Central memory CD8-positive, alpha-beta T cell (primary cell): ENCODE measurements around the gene RPRD1B.

Source experiments
- ATAC-seq: fragments of 150-1000 bp; cut with Tn5 transposase; replicated peaks from 2 replicates; pipeline ENCODE4 v1.10.0; 2022; ENCODE audit warnings: mild to moderate bottlenecking, moderate FRiP score, moderate number of reproducible peaks; ENCODE audit not compliant: poor library complexity, severe bottlenecking; ENCODE audit errors: extremely low read depth
- DNase-seq, 2 donors: peaks; one replicate each; pipeline ENCODE4 v3.0.0; 2021; ENCODE audit warnings: low spot score in 2 of 2
- H3K27ac Mint-ChIP-seq: one replicate; pipeline ENCODE4 v1.8.0; 2022; ENCODE audit warnings: low read depth, mild to moderate bottlenecking, moderate library complexity, mixed read lengths
- H3K27me3 Mint-ChIP-seq: one replicate; pipeline ENCODE4 v1.8.0; 2022; ENCODE audit warnings: mixed read lengths
- H3K36me3 Mint-ChIP-seq: one replicate; pipeline ENCODE4 v1.8.0; 2022; ENCODE audit warnings: mild to moderate bottlenecking, moderate library complexity, mixed read lengths; ENCODE audit not compliant: insufficient read depth
- H3K4me1 Mint-ChIP-seq: one replicate; pipeline ENCODE4 v1.8.0; 2022; ENCODE audit warnings: mixed read lengths
- H3K4me3 Mint-ChIP-seq: one replicate; pipeline ENCODE4 v1.8.0; 2022; ENCODE audit warnings: mild to moderate bottlenecking, moderate library complexity, mixed read lengths
- H3K9me3 Mint-ChIP-seq: one replicate; pipeline ENCODE4 v1.8.0; 2022; ENCODE audit warnings: mixed read lengths

RPRD1B gene

GRCh38 chr20:38137441-38138037 lies 104.0 kb downstream of the RPRD1B start:
- H3K36me3 Mint-ChIP-seq = no peaks in the 10 kb centered on the region
- peaks cover 6% of the 10 kb centered on the region for H3K4me1 Mint-ChIP-seq
- H3K27ac Mint-ChIP-seq = no peak overlapping the region
- peaks cover 13% of the 10 kb centered on the region for H3K27me3 Mint-ChIP-seq
- no peaks in the 10 kb centered on the region for H3K9me3 Mint-ChIP-seq
- H3K4me3 Mint-ChIP-seq = no peak overlapping the region
- ATAC-seq (no peak), DNase-seq (no peak)

DNA sequence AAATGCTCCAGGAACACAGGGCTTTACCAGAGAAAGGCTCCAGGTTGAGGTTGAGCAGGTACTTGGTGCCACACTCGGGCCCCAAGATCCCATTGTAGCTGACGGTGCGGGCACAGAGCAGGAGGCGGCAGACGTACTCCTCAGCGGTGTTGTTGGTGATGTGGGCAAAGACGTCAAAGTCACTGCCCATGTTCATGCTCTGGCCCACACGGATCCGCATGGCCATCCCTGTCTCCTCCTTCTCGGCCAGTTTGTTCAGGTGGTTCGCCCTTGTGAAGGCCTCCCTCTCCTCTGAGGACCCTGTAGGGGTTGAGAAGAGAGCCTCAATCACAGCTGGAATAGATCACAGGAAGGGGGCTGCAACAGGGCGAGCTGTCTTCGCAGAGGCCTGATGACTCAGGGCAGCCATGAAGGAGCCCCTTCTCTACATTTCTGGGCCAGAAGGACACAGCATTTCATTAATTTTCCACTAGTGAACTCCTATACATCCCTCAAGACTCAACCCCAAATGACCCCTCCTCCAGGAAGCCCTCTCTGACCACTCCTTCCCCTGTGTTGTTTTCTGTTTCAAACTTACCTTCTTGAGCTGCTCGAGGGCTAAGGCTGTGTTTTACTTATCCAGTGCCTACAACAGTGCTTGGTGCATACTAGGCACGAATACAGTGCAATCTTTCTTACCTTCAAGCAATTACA lies 104.7 kb downstream of the RPRD1B start:
- Mint-ChIP-seq H3K4me1 (peaks cover 6% of the 10 kb centered on the region), H3K27ac (no peak overlapping the region), H3K4me3 (no peak overlapping the region), H3K36me3 (no peaks in the 10 kb centered on the region), H3K9me3 (no peaks in the 10 kb centered on the region), H3K27me3 (peaks cover 20% of the 10 kb centered on the region)
- ATAC-seq (no peak), DNase-seq (no peak)

GRCh38 chr20:38139156-38139912 lies 105.8 kb downstream of the RPRD1B start:
- no peak overlapping the region for H3K4me3 Mint-ChIP-seq
- no peaks in the 10 kb centered on the region for H3K36me3 Mint-ChIP-seq
- peaks cover 21% of the 10 kb centered on the region for H3K27me3 Mint-ChIP-seq
- no peak overlapping the region for H3K27ac Mint-ChIP-seq
- no peak for DNase-seq
- H3K9me3 Mint-ChIP-seq = no peaks in the 10 kb centered on the region
- no peak for ATAC-seq
- H3K4me1 Mint-ChIP-seq = peaks cover 4% of the 10 kb centered on the region

GRCh38 chr20:38139977-38140753 lies 106.6 kb downstream of the RPRD1B start:
- ATAC-seq (no peak), DNase-seq (no peak)
- H3K9me3 Mint-ChIP-seq = no peaks in the 10 kb centered on the region
- peaks cover 15% of the 10 kb centered on the region for H3K27me3 Mint-ChIP-seq
- no peaks in the 10 kb centered on the region for H3K36me3 Mint-ChIP-seq
- no peaks in the 10 kb centered on the region for H3K4me1 Mint-ChIP-seq
- H3K27ac Mint-ChIP-seq = no peak overlapping the region
- H3K4me3 Mint-ChIP-seq = no peak overlapping the region

DNA sequence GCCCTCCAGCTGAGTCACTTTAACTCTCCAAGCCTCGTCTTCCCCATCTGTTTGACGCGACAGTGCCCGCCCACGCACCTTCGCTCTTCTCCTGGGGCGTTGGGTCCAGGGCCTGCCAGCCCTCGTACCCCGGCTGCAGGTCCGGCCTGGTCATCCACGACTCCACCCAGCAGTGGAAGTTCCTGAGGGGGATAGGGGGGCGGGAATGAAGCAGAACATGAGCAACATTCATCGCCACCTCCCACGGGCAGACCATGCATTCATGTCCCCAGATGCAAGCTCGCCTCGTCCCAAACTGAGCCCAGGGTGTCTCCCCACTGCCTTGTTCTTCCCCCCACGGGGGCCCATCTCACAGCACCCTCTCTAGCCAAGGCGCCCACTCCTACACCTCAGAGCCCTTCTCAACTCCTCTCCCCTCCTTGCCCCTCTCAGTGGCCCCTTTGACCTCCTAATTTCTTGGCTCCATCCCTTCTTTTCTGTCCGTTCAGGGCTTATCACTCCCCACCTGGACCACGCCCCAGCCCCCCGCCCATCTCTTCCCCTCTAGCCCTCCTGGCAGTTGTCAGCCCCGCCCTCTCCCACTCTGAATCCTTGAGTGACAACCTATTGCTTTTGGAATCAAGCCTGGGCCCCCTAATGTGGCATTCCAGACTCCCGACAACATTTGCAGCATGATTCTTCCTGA lies 107.8 kb downstream of the RPRD1B start:
- ATAC-seq (no peak), DNase-seq (no peak)
- H3K27me3 Mint-ChIP-seq = peaks cover 15% of the 10 kb centered on the region
- no peaks in the 10 kb centered on the region for H3K9me3 Mint-ChIP-seq
- no peaks in the 10 kb centered on the region for H3K36me3 Mint-ChIP-seq
- no peak overlapping the region for H3K27ac Mint-ChIP-seq
- no peaks in the 10 kb centered on the region for H3K4me1 Mint-ChIP-seq
- no peak overlapping the region for H3K4me3 Mint-ChIP-seq
